ENCODE data around the gene PRDM13.
A peak's percentile ranks its signal among the peaks of the same experiment; 100 is the strongest.
"Not testable (repeated sequence)": the region's sequence is repeated elsewhere in the genome, so short reads cannot be mapped to it uniquely, and the experiment has no call there.

Gene PRDM13

DNA sequence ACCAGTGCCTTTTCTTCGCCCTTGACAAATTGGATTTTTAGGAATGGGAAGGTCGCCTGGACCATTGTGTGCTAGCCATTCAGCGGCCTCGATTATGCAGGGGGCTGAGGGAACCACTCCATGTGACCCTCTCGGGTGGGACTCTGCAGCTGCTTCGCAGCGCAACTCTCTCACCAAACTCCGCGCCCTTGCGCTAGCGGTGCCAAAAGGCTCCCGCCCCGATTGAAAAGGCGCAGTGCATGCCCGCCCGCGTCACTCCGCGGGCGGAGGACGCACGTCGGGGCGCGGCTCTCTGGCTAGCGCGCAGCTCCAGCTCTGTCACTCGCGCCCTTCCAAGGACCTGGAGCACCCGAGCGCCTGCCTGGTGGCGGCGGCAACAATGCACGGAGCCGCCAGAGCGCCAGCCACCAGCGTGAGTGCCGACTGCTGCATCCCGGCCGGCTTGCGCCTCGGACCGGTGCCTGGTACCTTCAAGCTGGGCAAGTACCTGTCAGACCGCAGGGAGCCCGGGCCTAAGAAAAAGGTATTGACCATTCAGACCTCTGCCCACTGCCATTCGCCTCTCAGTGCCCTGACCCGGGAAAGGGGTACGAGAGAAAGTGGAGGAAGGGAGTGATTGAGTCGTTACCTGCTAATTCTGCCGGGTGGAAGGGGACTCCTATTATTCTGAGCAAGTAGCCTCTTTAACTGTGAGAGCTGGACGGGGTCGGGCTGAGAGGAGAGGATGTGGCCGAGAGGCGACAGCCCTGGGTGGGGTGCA, at the start of gene PRDM13:
Gene PRDM13 (plus strand): TSS at position 178 of the 760 bp plus-strand sequence. CDS start 202 bp downstream, at position 380.
- DNase-seq (ENCODE audit: low read depth, low spot score) = peak; percentile 36

DNA sequence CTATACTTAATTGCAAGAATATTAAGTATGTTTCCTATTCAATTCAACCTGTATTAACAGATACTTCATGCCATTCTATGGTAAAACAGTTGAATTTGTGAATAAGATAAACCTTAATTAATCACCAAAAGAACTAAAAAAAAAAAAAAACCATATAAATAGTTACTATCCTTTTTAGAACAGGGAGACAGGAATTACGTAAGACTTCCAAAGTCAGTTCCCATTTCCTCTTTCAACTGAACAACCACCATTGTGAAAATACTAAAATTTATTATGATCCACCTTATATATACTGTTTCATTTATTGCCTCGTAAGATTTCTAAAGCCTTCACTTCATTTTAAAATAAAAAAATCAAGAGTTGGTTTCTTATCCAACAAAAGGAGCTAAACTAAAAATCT, 47.6 kb upstream of the PRDM13 start:
- DNase-seq (ENCODE audit: low read depth, low spot score) = no peak

DNA sequence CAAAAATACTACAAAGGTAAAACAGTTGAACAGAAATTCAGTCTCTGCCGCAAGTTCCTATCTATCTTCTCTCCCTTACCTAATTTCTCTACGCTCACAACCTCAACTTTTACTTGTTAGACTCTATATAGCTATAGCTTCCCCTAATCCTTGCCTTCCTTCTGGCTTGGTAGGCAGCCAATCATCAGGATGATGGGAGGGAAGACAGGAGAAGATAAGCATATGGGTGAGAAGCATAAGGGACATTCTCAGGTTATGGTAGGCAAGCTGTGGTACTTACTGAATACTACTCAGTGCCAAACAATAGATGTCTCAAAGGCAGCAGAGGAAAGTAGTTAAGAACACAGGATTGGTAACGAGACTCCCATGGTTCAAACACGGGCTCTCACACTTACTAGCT, 46.0 kb upstream of the PRDM13 start:
- DNase-seq (ENCODE audit: low read depth, low spot score) = no peak

GRCh38 chr6:99563056-99563723, 43.4 kb upstream of the PRDM13 start:
- no peak for DNase-seq (ENCODE audit: low read depth, low spot score)

- DNase-seq (ENCODE audit: low read depth, low spot score) = peak; percentile 99
Measured at GRCh38 chr6:99568103-99568933, 38.3 kb upstream of the PRDM13 start, which contains the start of gene CCNC. Gene CCNC, minus strand, starts transcription at chr6:99568660. Its CDS starts 133 bp downstream, at chr6:99568527.

DNA sequence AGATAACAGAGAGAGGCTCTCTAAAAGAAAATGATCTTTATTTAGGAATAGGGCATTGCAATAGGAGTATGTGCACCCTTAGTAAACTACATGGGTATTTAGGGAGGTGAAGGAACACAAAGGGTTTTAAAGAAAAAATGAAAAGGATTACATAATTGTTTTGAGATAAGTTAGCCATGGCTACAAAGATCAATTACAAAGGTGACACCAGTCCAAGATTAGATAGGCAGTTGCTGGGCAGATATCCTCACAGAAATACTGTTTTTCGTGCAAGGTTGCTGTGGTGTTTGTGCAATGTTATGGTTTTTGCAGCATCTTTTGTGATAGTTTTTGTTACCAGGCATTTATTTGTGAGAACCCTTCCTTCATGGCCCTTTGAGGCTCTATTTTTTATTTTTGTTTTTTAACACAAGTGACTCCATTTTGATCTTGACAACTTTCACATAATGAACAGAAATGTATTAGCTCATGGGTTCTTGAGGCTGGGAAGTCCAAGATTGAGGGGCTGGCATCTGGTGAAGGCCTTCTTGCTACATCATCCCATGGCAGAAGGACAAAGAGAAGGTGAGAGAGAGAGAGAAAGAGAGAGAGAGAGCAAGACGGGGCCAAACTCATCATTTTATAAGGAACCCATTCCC, 32.5 kb upstream of the PRDM13 start:
- DNase-seq (ENCODE audit: low read depth, low spot score) = no peak

- DNase-seq (ENCODE audit: low read depth, low spot score) = no peak
Measured at GRCh38 chr6:99575544-99576227, 30.9 kb upstream of the PRDM13 start.

GRCh38 chr6:99579781-99580180, 26.9 kb upstream of the PRDM13 start:
- no peak for DNase-seq (ENCODE audit: low read depth, low spot score)

GRCh38 chr6:99587792-99588191, 18.8 kb upstream of the PRDM13 start:
- DNase-seq (ENCODE audit: low read depth, low spot score) = no peak

DNA sequence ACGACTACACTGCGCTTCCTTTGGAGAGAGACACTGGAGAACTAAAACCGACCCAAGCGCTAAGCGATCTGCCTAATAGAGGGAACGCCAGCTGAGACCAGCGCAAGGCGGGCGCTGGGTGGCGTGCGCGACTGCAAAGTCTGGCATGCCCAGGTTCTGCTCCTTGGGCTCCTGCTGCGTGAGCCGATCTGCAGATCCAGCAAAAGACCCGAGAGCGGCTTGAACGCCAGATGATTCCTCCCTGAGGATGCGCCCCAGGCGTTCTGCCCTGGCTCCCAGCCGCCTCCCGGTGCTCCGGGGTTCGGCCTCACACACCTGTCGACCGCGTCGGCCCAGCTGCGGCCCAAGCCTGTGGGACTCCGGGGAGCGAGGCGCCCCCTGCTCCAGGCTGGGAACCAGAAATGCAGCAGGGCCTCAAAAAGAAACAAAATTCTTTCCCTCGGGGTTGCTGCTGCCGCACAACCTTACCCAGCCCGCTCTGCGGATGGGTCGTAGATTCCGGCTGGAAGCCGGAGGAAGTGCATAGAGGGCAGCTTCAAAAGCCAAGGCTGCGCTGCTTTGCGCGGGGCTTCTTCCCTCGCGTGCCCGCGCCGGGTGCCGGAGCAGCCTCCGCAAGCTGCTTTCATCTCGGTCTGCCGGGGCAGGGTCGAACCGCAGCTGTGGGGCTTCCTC, 17.9 kb upstream of the PRDM13 start:
- peak; percentile 93 for DNase-seq (ENCODE audit: low read depth, low spot score)

DNA sequence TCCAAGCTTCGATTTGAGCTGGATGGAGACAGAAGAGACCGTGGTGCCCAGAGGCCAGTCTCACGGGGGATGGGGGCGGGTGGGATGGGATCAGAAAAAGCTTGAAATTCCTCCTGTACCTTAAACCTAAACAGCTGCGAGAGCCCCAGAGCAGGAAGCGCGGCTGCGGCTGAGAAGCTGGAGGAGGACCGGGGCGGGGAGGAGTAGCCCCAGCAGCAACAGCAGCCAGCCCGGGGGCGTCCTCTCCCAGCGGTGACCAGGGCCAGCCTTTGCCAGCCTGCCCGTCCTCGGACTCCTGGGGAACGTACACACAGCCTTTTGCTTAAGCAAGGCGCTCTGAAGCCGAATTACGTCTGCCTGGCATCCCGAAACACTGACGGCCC, 17.4 kb upstream of the PRDM13 start:
- peak; percentile 49 for DNase-seq (ENCODE audit: low read depth, low spot score)

- no peak for DNase-seq (ENCODE audit: low read depth, low spot score)
Measured at GRCh38 chr6:99589907-99590493, 16.6 kb upstream of the PRDM13 start.

DNA sequence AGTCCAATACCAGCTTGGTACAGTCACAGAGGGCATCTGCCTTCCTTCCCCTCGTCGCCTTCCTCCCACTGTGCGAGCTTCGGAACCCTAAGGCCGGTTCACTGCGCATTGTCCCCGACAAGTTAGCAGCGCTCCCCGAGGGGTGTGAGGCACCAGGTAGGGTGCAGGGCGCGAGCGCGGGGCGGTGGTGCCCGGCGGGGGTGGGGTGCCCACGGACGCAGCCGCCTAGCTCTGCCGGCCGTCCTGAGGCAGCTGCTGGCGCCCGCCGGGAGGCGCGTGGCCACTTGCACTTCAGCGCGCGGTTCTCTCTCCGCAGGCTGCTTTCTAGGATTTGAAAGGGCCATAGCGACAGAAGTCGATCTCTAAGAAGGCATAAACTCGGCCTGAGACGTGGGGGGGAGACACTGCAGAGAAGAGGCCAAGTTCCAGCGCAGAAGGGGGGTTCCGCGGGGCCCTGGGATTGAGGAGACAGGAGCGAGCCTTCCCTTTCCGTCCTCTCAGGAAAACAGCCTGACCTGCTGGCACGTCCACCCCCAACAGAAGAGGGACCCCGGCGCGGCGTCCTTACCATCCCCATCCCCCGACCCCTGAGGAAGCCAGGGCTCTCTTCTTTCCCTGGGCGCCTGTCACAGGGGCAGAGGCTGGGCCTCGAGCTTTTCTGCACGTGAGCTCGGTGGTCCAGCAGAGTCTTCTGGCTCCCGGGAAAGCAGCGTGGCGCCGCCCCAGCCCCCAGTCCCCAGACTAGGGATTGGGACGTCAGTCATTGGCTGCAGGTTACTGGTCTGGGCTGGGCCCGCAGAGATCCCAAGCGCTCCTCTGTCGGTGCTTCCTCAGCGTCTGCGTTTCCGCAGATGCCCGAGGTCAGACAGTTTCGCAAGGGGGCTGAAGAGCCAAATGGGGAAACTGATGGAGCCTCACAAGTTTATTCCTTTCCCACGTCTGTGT, 15.6 kb upstream of the PRDM13 start:
- DNase-seq (ENCODE audit: low read depth, low spot score) = peak; percentile 48

- no peak for DNase-seq (ENCODE audit: low read depth, low spot score)
Measured at GRCh38 chr6:99591673-99592364, 14.8 kb upstream of the PRDM13 start.

GRCh38 chr6:99592900-99593299, 13.7 kb upstream of the PRDM13 start:
- DNase-seq (ENCODE audit: low read depth, low spot score) = no peak

DNA sequence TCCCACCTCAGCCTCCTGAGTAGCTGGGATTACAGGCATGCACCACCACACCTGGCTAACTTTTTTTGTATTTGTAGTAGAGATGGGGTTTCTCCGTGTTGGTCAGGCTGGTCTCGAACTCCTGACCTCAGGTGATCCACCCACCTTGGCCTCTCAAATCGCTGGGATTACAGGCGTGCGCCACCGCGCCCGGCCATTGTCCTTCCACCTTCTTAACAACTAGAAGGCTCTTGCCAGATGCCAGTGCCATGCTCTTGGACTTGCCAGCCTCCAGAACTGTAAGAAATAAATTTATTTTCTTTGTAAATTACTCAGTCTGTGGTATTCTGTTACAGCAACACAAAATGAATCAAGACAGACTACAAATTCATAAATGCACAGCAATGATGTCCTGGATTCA, 11.9 kb upstream of the PRDM13 start:
- not testable (repeated sequence) for DNase-seq (ENCODE audit: low read depth, low spot score)

DNA sequence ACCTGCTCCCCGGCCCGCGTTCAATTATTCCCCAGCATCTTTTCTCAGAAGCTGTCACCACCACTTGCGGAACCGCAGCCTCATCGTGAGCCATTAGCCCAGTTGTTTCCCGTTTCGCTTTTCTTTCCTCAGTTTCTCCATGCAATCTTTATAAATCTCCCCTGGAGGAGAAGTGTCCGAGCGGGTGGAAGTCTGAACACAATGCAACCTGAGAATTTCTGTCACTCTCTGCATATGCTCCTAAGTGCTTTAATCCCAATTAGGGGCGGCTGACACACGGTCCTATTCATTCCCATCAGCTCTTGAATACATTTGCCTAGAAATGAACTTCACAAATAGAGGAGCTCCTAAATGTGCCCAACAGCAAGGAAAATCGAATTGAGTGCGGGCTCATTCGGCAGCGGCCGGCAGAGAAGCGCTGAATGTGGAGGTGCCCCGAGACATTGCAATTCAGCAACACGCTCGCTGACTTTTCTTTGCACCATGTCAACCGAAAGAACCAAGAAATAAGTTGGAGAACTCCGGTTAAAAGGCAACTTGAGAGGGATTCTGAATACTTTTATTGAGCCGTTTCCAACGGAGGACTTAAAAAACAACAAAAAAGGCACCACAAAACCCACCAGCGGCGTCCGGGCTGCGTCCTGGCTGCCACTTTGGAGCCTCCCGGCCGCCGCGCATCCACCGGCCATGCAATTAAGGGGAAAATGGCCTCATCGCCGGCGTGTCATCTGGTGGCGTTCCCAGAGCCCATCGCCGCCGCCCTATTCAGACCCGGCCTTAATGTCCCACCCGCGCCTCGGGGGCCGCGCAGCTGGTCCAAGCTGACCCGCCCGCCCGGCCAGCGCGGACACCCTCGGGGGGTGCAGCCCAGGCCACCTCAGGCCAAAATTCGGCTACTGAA, 3.9 kb upstream of the PRDM13 start:
- peak; percentile 60 for DNase-seq (ENCODE audit: low read depth, low spot score)
